Stimulated activated CD4-positive, alpha-beta T cell treated with anti-CD3 and anti-CD28 coated beads, Interleukin-12 subunit alpha, Interleukin-12 subunit beta, amount 100 ng/mL, for 24 hours (primary cell): ENCODE results near the gene PCSK1.
"Not testable (repeated sequence)": the region's sequence is repeated elsewhere in the genome, so short reads cannot be mapped to it uniquely, and the experiment has no call there.

ENCODE experiments used
- DNase-seq, 2 experiments: peaks; one replicate each; pipeline ENCODE4 v3.0.0-alpha.2; 2020; ENCODE audit warnings: low read depth in 2 of 2

Gene PCSK1

GRCh38 chr5:96426831-96427230, 6.2 kb downstream of the PCSK1 start:
- DNase-seq, result no peak

DNA sequence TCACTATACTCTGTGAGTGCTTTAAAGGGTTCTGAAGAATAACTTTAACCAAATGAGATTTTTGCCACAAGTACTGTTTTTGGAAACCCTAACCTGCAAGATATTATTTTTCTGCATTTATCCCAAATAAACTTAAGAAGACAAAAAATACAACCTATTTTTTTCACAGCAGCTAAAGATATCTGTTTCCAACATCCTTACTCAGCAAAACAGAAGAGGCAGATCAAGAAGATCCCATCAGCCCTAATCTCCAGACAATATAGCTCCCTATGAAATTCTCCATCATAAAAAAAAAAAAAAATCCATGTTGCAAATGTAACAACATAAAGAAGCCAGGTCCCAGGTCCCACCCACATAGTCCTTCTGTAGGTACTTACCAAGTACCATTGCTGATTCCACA, 7.6 kb downstream of the PCSK1 start:
- DNase-seq, result no peak

DNA sequence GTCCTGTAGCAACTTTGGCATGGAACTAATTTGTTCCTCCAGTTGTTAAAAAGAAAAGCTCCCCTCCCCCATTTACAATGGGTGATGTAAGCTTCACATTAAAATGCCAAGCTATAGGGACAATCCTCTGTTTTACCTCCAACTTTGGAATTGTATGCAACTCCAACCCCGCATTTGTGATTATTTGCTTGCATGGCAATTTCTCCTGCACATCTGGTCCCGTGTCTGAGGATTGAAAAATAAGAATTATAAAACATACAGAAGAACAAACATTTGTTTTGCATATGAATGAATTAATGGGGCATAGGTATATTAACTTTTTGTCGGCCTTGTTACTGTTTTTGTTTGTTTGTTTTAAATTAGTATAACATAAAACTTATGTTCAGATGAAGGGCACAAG, 17.2 kb downstream of the PCSK1 start:
- no peak for DNase-seq

GRCh38 chr5:96412868-96413449, 20.1 kb downstream of the PCSK1 start:
- DNase-seq, result no peak

GRCh38 chr5:96410013-96410412, 23.0 kb downstream of the PCSK1 start:
- DNase-seq, result no peak

DNA sequence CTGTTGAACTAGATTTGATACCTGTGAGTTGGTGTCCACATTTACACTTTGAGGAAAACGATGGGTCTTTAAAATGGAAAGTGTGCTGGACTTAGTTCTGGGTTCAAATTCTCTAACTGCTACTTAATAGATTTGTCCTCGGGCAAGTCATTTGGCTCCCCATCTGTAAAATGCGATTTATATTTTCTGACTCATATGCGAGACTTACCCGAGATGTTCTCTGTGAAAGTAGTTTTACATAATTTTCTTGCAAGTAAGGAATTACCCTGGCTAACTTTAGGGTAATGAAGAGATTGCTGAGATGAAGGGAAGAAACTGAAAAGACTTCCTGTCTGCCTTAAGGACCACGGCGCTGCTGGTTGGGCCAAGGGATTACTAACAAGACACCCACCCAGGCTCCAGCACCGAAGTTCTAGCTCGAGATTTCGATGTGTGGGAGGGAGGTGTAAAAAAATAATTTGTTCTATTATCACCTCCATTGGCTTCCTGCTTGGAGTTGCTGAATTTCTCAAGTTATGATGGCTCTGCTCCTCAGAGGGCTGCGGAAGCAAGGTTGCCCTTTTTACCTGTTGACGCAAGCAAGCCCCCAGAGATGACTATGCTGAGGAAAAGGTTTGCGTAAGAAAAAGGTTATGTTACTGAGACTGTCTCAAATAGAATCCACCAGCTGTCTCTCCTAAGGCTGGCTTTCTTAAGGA, 24.1 kb downstream of the PCSK1 start:
- no peak for DNase-seq

- no peak for DNase-seq
Observed at GRCh38 chr5:96408210-96408777, 24.8 kb downstream of the PCSK1 start.

- no peak for DNase-seq
Observed at GRCh38 chr5:96407436-96407835, 25.6 kb downstream of the PCSK1 start.

GRCh38 chr5:96404191-96404867, 28.7 kb downstream of the PCSK1 start:
- DNase-seq, result no peak

GRCh38 chr5:96402500-96402899, 30.5 kb downstream of the PCSK1 start:
- DNase-seq, result no peak

GRCh38 chr5:96396878-96397277, 36.2 kb downstream of the PCSK1 start:
- no peak for DNase-seq

DNA sequence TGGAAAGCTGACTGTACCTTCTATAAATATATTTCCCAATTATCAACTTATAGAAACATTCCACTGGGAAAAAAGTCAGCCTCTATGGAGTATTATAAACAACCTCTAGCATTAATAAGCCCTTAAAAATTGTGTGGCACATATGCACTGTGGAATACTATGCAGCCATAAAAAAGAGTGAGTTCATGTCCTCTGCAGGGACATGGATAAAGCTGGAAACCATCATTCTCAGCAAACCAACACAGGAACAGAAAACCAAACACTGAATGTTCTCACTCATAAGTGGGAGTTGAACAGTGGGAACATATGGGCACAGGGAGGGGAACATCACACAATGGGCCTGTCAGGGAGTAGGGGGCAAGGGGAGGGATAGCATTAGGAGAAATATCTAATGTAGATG, 37.8 kb downstream of the PCSK1 start:
- DNase-seq, result not testable (repeated sequence)

GRCh38 chr5:96391921-96392320, 41.1 kb downstream of the PCSK1 start:
- no peak for DNase-seq

- no peak for DNase-seq
Observed at GRCh38 chr5:96388176-96388575, 44.9 kb downstream of the PCSK1 start.

DNA sequence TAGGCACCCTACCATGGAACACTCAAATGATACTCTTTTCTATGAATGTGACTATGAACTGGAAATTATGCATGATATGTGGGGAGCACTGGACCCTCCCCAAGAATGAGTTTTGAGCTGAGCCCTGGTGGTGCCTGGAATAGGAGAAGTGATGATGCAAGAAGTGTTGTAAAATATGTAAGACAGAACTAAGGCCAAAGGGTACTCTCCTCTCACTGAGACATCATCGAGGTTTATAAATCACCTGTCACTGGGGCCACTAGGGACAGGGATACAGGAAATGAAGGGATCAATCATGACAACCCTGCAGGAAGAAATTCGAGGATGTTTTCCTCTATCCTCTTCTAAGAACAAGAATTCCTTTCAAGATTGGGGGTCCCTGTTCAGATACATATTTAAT, 45.4 kb downstream of the PCSK1 start:
- no peak for DNase-seq

- DNase-seq, result no peak
Observed at GRCh38 chr5:96385538-96385937, 47.5 kb downstream of the PCSK1 start.

- no peak for DNase-seq
Observed at GRCh38 chr5:96384353-96384752, 48.7 kb downstream of the PCSK1 start.

DNA sequence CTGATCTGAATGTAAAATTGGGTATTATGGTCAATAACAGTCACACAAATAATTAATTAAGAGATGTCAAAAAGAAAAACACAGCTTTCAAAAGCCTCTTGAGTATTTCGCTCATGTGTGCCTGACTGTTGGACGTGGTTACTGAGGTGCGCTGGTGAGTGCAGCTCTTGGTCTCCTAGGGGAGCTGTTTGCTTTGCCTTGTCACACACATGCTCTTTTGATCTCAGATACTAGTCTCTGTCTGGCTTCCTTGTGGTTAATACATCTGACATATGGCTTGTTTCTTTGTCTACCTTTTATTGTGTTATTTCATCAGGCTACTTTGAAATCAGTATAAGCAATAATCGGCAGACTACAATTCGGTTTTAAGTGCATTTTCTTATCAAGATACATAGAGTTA, 51.5 kb downstream of the PCSK1 start:
- DNase-seq, result no peak

DNA sequence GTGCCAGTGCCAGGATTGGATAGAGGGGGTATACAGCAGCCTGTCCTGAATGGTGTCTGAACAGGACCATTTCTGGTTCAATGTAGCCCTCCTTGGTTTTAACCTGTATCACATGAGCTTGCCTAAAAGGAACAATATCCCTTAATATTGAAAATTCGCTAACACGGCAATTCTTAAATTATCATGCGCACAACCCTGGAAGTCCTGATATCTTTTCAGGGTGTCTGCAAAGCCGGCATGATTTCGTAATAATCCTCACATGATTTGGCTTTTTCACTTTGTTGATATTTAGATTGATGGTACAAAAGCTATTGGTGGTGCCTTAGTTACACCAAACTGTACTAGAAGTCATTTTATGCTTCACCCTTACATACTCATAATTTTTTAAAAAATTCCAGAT, 53.2 kb downstream of the PCSK1 start:
- DNase-seq, result no peak

GRCh38 chr5:96377597-96377996, 55.5 kb downstream of the PCSK1 start:
- DNase-seq, result no peak

- DNase-seq, result no peak
Observed at GRCh38 chr5:96377167-96377566, 55.9 kb downstream of the PCSK1 start.

GRCh38 chr5:96374653-96375052, 58.4 kb downstream of the PCSK1 start:
- no peak for DNase-seq

DNA sequence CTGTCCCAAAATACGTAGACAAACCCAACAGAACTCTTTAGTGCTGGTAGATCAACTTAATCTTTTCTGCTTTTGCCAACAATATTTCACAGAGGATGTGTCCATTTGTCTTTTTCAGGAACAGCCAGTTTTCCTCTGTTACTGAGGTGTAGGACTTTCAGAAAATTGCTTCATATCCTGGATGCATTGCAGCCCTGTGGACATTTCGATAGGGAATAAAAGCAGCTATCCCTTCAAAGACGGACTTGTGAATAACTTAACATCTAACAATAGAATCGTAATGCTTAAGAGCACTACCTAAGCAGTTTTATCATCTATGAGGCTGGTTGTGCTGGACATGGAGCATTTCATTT, 59.7 kb downstream of the PCSK1 start:
- DNase-seq, result no peak
